Measurements from ENCODE around the gene EPHB2.

The EPHB2 gene

GRCh38 chr1:22796642-22797041 lies 86.0 kb downstream of the EPHB2 start:
- Histone ChIP-seq H3K4me1 (ENCODE audit: control insufficient read depth in 1 of 2, insufficient read depth in 1 of 2, low read depth in 1 of 2, low read length in 1 of 2) (no peaks in the 10 kb centered on the region), H3K27me3 (no peaks in the 10 kb centered on the region), H3K36me3 (no peaks in the 10 kb centered on the region), H3K27ac (no peak overlapping the region), H3K9me3 (no peaks in the 10 kb centered on the region), H3K4me3 (ENCODE audit: low read depth in 1 of 2, low read length in 1 of 2) (no peak overlapping the region)
- no peak for TF ChIP-seq CTCF (IDR thresholded peaks at IDR 0.05)

GRCh38 chr1:22798083-22798482 lies 87.4 kb downstream of the EPHB2 start:
- no peaks in the 10 kb centered on the region for H3K9me3 ChIP-seq
- no peak overlapping the region for H3K4me3 ChIP-seq (ENCODE audit: low read depth in 1 of 2, low read length in 1 of 2)
- no peak overlapping the region for H3K27ac ChIP-seq
- H3K36me3 ChIP-seq, result no peaks in the 10 kb centered on the region
- no peaks in the 10 kb centered on the region for H3K27me3 ChIP-seq
- H3K4me1 ChIP-seq (ENCODE audit: control insufficient read depth in 1 of 2, insufficient read depth in 1 of 2, low read depth in 1 of 2, low read length in 1 of 2), result no peaks in the 10 kb centered on the region
- TF ChIP-seq CTCF (IDR thresholded peaks at IDR 0.05), result no peak

GRCh38 chr1:22799971-22800370 lies 89.3 kb downstream of the EPHB2 start:
- H3K9me3 ChIP-seq, result no peaks in the 10 kb centered on the region
- no peaks in the 10 kb centered on the region for H3K4me1 ChIP-seq (ENCODE audit: control insufficient read depth in 1 of 2, insufficient read depth in 1 of 2, low read depth in 1 of 2, low read length in 1 of 2)
- no peaks in the 10 kb centered on the region for H3K27me3 ChIP-seq
- H3K27ac ChIP-seq, result no peak overlapping the region
- TF ChIP-seq CTCF (IDR thresholded peaks at IDR 0.05), result no peak
- no peak overlapping the region for H3K4me3 ChIP-seq (ENCODE audit: low read depth in 1 of 2, low read length in 1 of 2)
- H3K36me3 ChIP-seq, result no peaks in the 10 kb centered on the region

- Histone ChIP-seq H3K27ac (no peak overlapping the region), H3K4me1 (ENCODE audit: control insufficient read depth in 1 of 2, insufficient read depth in 1 of 2, low read depth in 1 of 2, low read length in 1 of 2) (no peaks in the 10 kb centered on the region), H3K9me3 (no peaks in the 10 kb centered on the region), H3K27me3 (no peaks in the 10 kb centered on the region), H3K36me3 (no peaks in the 10 kb centered on the region), H3K4me3 (ENCODE audit: low read depth in 1 of 2, low read length in 1 of 2) (no peak overlapping the region)
- no peak for TF ChIP-seq CTCF (IDR thresholded peaks at IDR 0.05)
Measured at GRCh38 chr1:22800629-22801028, 90.0 kb downstream of the EPHB2 start.

- no peak for TF ChIP-seq CTCF (IDR thresholded peaks at IDR 0.05)
- Histone ChIP-seq H3K27ac (no peak overlapping the region), H3K27me3 (no peaks in the 10 kb centered on the region), H3K36me3 (no peaks in the 10 kb centered on the region), H3K4me3 (ENCODE audit: low read depth in 1 of 2, low read length in 1 of 2) (no peak overlapping the region), H3K4me1 (ENCODE audit: control insufficient read depth in 1 of 2, insufficient read depth in 1 of 2, low read depth in 1 of 2, low read length in 1 of 2) (no peaks in the 10 kb centered on the region), H3K9me3 (no peaks in the 10 kb centered on the region)
Measured at GRCh38 chr1:22801347-22801746, 90.7 kb downstream of the EPHB2 start.

GRCh38 chr1:22801761-22802160 lies 91.1 kb downstream of the EPHB2 start:
- Histone ChIP-seq H3K4me1 (ENCODE audit: control insufficient read depth in 1 of 2, insufficient read depth in 1 of 2, low read depth in 1 of 2, low read length in 1 of 2) (no peaks in the 10 kb centered on the region), H3K27me3 (no peaks in the 10 kb centered on the region), H3K36me3 (no peaks in the 10 kb centered on the region), H3K9me3 (no peaks in the 10 kb centered on the region), H3K27ac (no peak overlapping the region), H3K4me3 (ENCODE audit: low read depth in 1 of 2, low read length in 1 of 2) (no peak overlapping the region)
- no peak for TF ChIP-seq CTCF (IDR thresholded peaks at IDR 0.05)
